ENCODE measurements around the gene CD300C. TPM values are rescaled to one million over a fixed set of nuclear protein-coding genes. Genes with fewer than 3 reads are reported as not detected.

Gene CD300C
- total RNA-seq, 1 donor from 2014 or later: not detected

DNA sequence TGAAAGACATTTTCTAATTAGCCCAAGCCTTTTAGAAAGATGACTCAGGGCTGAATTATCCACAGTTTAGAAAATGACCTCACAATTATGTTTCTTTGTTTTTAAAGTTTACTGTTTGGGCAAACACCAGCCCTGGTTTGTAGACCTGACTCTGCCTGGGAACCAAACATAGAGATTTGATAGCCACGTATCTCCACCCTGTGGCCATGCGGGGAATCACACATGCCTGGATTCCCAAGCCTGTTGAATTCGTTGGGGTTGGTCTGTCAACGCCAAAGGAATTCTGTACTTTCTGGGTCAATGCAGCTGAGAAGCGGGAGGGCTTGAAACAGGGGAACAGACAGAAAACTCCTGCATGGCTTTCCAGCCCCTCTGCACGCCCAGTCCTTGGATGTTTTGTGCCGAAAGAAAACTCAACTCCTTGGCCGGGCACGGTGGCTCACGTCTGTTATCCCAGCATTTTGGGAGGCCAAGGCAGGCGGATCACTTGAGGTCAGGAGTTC is 52.5 kb downstream of the CD300C start:
- H3K9me3 Mint-ChIP-seq (ENCODE audit: unreplicated experiment): no peaks in the 10 kb centered on the region
- H3K4me1 Mint-ChIP-seq (ENCODE audit: low read depth, unreplicated experiment): peaks cover 4% of the 10 kb centered on the region
- DNase-seq: peak; percentile 87
- H3K4me3 Mint-ChIP-seq (ENCODE audit: unreplicated experiment): no peak overlapping the region
- peaks cover 4% of the 10 kb centered on the region for H3K27me3 Mint-ChIP-seq (ENCODE audit: unreplicated experiment)
- TF ChIP-seq, protein P1, sequence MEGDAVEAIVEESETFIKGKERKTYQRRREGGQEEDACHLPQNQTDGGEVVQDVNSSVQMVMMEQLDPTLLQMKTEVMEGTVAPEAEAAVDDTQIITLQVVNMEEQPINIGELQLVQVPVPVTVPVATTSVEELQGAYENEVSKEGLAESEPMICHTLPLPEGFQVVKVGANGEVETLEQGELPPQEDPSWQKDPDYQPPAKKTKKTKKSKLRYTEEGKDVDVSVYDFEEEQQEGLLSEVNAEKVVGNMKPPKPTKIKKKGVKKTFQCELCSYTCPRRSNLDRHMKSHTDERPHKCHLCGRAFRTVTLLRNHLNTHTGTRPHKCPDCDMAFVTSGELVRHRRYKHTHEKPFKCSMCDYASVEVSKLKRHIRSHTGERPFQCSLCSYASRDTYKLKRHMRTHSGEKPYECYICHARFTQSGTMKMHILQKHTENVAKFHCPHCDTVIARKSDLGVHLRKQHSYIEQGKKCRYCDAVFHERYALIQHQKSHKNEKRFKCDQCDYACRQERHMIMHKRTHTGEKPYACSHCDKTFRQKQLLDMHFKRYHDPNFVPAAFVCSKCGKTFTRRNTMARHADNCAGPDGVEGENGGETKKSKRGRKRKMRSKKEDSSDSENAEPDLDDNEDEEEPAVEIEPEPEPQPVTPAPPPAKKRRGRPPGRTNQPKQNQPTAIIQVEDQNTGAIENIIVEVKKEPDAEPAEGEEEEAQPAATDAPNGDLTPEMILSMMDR (IDR thresholded peaks at IDR 0.05; ENCODE audit: partially characterized antibody, unreplicated experiment): peak; percentile 91
- H3K36me3 Mint-ChIP-seq (ENCODE audit: unreplicated experiment): peaks cover 9% of the 10 kb centered on the region
- no peak overlapping the region for H3K27ac Mint-ChIP-seq (ENCODE audit: unreplicated experiment)

DNA sequence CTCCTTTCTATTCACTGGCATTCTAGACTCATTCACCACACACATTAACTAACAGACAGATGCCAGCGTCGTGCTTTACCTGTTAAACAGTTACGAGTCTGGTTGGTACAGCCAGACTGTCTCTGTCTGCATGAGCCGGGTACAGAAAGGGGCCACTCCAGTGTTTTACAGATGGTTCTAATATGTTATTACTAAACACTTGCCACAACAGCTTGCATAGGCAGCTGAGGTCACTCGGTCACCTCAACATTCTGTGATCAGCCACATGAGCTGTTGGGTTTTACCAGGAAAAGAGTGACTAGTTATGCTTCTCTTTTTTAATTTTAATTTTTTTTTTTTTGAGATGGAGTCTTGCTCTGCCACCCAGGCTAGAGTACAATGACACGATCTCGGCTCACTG is 54.3 kb downstream of the CD300C start:
- H3K27ac Mint-ChIP-seq (ENCODE audit: unreplicated experiment): no peak overlapping the region
- DNase-seq: no peak
- no peaks in the 10 kb centered on the region for H3K9me3 Mint-ChIP-seq (ENCODE audit: unreplicated experiment)
- TF ChIP-seq, protein P1 (IDR thresholded peaks at IDR 0.05; ENCODE audit: partially characterized antibody, unreplicated experiment): no peak
- H3K36me3 Mint-ChIP-seq (ENCODE audit: unreplicated experiment): peaks cover 16% of the 10 kb centered on the region
- H3K4me1 Mint-ChIP-seq (ENCODE audit: low read depth, unreplicated experiment): peaks cover 4% of the 10 kb centered on the region
- H3K27me3 Mint-ChIP-seq (ENCODE audit: unreplicated experiment): peaks cover 4% of the 10 kb centered on the region
- H3K4me3 Mint-ChIP-seq (ENCODE audit: unreplicated experiment): no peak overlapping the region

Other genes with a start within 250 kb of the CD300C start
- gene KIF19, start 219.9 kb downstream of the CD300C start, total RNA-seq (ENCODE audit: unreplicated experiment): 80.8 TPM
- gene BTBD17, start 184.2 kb downstream of the CD300C start, total RNA-seq (ENCODE audit: unreplicated experiment): 310 TPM
- gene GPR142, start 178.6 kb downstream of the CD300C start, total RNA-seq (ENCODE audit: unreplicated experiment): 20.7 TPM
- 93.3 TPM for gene GPRC5C, start 114.0 kb downstream of the CD300C start, total RNA-seq (ENCODE audit: unreplicated experiment)
- 0.25 TPM for gene CD300A, start 79.5 kb downstream of the CD300C start, total RNA-seq (ENCODE audit: unreplicated experiment)
- gene CD300LB, start 14.6 kb downstream of the CD300C start, total RNA-seq (ENCODE audit: unreplicated experiment): not detected
- gene CD300H, start 21.4 kb upstream of the CD300C start, total RNA-seq (ENCODE audit: unreplicated experiment): not detected
- gene CD300LD, start 46.2 kb upstream of the CD300C start, total RNA-seq (ENCODE audit: unreplicated experiment): not detected
- gene CD300E, start 77.6 kb upstream of the CD300C start, total RNA-seq (ENCODE audit: unreplicated experiment): not detected
- not detected for gene CD300LF, start 166.8 kb upstream of the CD300C start, total RNA-seq (ENCODE audit: unreplicated experiment)
- 2.1 TPM for gene RAB37, start 191.1 kb upstream of the CD300C start, total RNA-seq (ENCODE audit: unreplicated experiment)
- gene NHERF1, start 202.5 kb upstream of the CD300C start, total RNA-seq (ENCODE audit: unreplicated experiment): 26.9 TPM
- 67.8 TPM for gene NAT9, start 230.2 kb upstream of the CD300C start, total RNA-seq (ENCODE audit: unreplicated experiment)

Data from glutamatergic neuron (in vitro differentiated cells).